ENCODE data around the gene RNF10.

The RNF10 gene

DNA sequence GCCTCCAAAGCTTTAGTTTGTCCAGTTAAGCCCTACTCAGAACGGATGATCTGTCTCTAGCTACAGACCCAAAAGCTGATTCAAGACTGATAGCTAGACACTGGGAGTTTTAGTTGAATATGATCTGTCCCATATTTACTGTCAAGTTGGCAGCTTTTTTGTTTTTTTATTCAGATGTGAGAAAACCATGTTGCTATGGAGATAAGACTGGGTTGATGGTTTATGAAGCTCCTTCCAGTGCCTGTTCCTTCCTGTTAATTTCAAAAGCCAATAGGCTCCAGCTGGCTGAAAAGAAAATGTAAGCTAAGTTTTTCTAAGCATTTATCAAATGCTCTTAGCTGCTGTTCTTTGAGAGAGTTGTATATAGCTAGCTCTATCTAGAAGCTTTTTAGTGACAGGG is 33.6 kb upstream of the RNF10 start:
- no peak overlapping the region for H3K9ac ChIP-seq (ENCODE audit: low read length)
- no peak overlapping the region for H2AFZ ChIP-seq (ENCODE audit: low read depth, low read length, severe bottlenecking)
- no peaks in the 10 kb centered on the region for H3K9me2 ChIP-seq (replicated peaks; ENCODE audit: insufficient read depth, low read length)
- no peak overlapping the region for H3K27ac ChIP-seq (ENCODE audit: low read depth, low read length)
- H3K79me2 ChIP-seq (ENCODE audit: insufficient read depth, low read length): peaks cover 22% of the 10 kb centered on the region
- peaks cover 8% of the 10 kb centered on the region; the same call in 1 of the 2 replicates for H4K20me1 ChIP-seq (ENCODE audit: low read depth, low read length)
- no peaks in the 10 kb centered on the region for H3K27me3 ChIP-seq (ENCODE audit: low read length)
- TF ChIP-seq, protein P1, sequence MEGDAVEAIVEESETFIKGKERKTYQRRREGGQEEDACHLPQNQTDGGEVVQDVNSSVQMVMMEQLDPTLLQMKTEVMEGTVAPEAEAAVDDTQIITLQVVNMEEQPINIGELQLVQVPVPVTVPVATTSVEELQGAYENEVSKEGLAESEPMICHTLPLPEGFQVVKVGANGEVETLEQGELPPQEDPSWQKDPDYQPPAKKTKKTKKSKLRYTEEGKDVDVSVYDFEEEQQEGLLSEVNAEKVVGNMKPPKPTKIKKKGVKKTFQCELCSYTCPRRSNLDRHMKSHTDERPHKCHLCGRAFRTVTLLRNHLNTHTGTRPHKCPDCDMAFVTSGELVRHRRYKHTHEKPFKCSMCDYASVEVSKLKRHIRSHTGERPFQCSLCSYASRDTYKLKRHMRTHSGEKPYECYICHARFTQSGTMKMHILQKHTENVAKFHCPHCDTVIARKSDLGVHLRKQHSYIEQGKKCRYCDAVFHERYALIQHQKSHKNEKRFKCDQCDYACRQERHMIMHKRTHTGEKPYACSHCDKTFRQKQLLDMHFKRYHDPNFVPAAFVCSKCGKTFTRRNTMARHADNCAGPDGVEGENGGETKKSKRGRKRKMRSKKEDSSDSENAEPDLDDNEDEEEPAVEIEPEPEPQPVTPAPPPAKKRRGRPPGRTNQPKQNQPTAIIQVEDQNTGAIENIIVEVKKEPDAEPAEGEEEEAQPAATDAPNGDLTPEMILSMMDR (IDR thresholded peaks at IDR 0.05; ENCODE audit: insufficient read depth, low read length, poor library complexity, severe bottlenecking): no peak
- no peak for TF ChIP-seq EZH2phosphoT487 (conservative IDR thresholded peaks at IDR 0.05; ENCODE audit: low read length)
- no peak overlapping the region for H3K4me3 ChIP-seq (ENCODE audit: insufficient read depth, low read length, poor library complexity, severe bottlenecking)
- no peak overlapping the region for H3K4me2 ChIP-seq (ENCODE audit: low read depth, low read length, poor library complexity, severe bottlenecking)
- no peaks in the 10 kb centered on the region for H3K9me3 ChIP-seq (ENCODE audit: insufficient read depth, low read length)
- peaks cover 14% of the 10 kb centered on the region for H3K36me3 ChIP-seq (ENCODE audit: low read length)
- peaks cover 29% of the 10 kb centered on the region for H3F3A ChIP-seq (ENCODE audit: insufficient read depth)

- Histone ChIP-seq H3F3A (ENCODE audit: insufficient read depth) (peaks cover 7% of the 10 kb centered on the region; the same call in 1 of the 2 replicates), H2AFZ (ENCODE audit: low read depth, low read length, severe bottlenecking) (no peak overlapping the region), H3K27me3 (ENCODE audit: low read length) (no peaks in the 10 kb centered on the region), H3K9ac (ENCODE audit: low read length) (no peak overlapping the region), H3K9me2 (replicated peaks; ENCODE audit: insufficient read depth, low read length) (no peaks in the 10 kb centered on the region), H3K4me3 (ENCODE audit: insufficient read depth, low read length, poor library complexity, severe bottlenecking) (no peak overlapping the region), H3K27ac (ENCODE audit: low read depth, low read length) (no peak overlapping the region), H3K79me2 (ENCODE audit: insufficient read depth, low read length) (no peaks in the 10 kb centered on the region), H3K9me3 (ENCODE audit: insufficient read depth, low read length) (no peaks in the 10 kb centered on the region), H3K4me2 (ENCODE audit: low read depth, low read length, poor library complexity, severe bottlenecking) (no peak overlapping the region), H4K20me1 (ENCODE audit: low read depth, low read length) (no peaks in the 10 kb centered on the region), H3K36me3 (ENCODE audit: low read length) (peaks cover 6% of the 10 kb centered on the region; the same call in 1 of the 2 replicates)
- TF ChIP-seq EZH2phosphoT487 (conservative IDR thresholded peaks at IDR 0.05; ENCODE audit: low read length): no peak
- TF ChIP-seq, protein P1 (IDR thresholded peaks at IDR 0.05; ENCODE audit: insufficient read depth, low read length, poor library complexity, severe bottlenecking): no peak
Observed at GRCh38 chr12:120504587-120504986, 29.6 kb upstream of the RNF10 start.

DNA sequence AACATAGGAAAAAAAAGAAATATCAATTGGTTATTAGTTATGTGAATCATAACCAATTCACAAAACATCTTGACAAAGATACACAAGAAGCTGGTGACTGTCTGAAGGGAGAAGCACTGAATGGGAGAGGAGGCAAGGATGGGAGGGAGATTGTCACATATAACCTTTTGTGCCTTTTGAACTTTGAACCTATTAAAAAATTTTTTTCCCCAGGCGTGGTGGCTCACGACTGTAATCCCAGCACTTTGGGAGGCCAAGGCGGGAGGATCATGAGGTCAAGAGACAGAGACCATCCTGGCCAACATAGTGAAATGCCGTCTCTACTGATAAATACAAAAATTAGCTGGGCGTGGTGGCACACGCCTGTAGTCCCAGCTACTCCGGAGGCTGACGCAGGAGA is 25.6 kb upstream of the RNF10 start:
- peaks cover 6% of the 10 kb centered on the region; the same call in 1 of the 2 replicates for H3K36me3 ChIP-seq (ENCODE audit: low read length)

More for the DNA sequence above, 25.6 kb upstream of the RNF10 start:
- H3K9me2 ChIP-seq (replicated peaks; ENCODE audit: insufficient read depth, low read length): no peaks in the 10 kb centered on the region
- H3K4me3 ChIP-seq (ENCODE audit: insufficient read depth, low read length, poor library complexity, severe bottlenecking): no peak overlapping the region
- H3K9me3 ChIP-seq (ENCODE audit: insufficient read depth, low read length): no peaks in the 10 kb centered on the region
- H3K27ac ChIP-seq (ENCODE audit: low read depth, low read length): no peak overlapping the region
- no peak overlapping the region for H3K4me2 ChIP-seq (ENCODE audit: low read depth, low read length, poor library complexity, severe bottlenecking)
- no peaks in the 10 kb centered on the region for H3K79me2 ChIP-seq (ENCODE audit: insufficient read depth, low read length)
- H3K27me3 ChIP-seq (ENCODE audit: low read length): no peaks in the 10 kb centered on the region
- TF ChIP-seq, protein P1 (IDR thresholded peaks at IDR 0.05; ENCODE audit: insufficient read depth, low read length, poor library complexity, severe bottlenecking): no peak
- no peak for TF ChIP-seq EZH2phosphoT487 (conservative IDR thresholded peaks at IDR 0.05; ENCODE audit: low read length)
- no peak overlapping the region for H3K9ac ChIP-seq (ENCODE audit: low read length)
- H3F3A ChIP-seq (ENCODE audit: insufficient read depth): peaks cover 4% of the 10 kb centered on the region; the same call in 1 of the 2 replicates
- no peaks in the 10 kb centered on the region for H4K20me1 ChIP-seq (ENCODE audit: low read depth, low read length)
- H2AFZ ChIP-seq (ENCODE audit: low read depth, low read length, severe bottlenecking): no peak overlapping the region
